ENCODE measurements around the gene SYT1.

SYT1 gene

DNA sequence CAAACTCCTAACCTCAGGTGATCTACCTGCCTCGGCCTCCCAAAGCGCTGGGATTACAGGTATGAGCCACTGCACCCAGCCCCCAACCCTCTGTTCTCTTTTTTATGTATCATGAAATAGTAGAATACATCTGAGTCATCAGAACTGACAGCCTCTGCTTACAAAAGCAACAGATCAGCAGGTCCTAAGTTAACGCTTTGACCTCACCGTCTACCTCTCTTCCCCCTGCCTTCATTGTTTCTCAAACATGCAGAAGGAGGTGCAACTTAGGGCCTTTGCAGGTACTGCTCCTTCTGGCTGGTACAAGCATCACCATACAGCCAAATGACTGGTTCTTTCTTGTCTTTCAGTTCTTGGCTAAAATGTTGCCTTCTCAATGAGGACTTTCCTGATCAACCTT, 577.0 kb downstream of the SYT1 start:
- no peak for DNase-seq (ENCODE audit: low spot score)

DNA sequence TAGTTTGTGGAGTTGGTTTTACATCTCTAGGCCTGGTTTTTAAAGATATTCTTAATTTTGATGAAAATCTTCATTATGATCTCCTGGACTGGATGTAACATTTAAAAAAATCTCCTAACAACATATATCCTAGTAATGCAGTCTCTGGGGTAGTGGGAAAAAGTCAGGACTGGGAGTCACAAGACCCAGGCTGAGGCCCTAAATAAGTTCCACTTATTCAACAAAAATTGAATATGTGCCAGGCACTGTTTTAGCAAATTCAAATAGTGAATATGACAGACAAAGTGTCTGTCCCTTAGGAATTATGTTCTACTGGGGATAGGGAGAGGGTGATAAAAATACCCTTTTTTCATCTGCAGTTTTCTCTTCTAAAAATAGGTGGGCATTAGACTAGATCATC, 577.8 kb downstream of the SYT1 start:
- DNase-seq (ENCODE audit: low spot score): no peak

DNA sequence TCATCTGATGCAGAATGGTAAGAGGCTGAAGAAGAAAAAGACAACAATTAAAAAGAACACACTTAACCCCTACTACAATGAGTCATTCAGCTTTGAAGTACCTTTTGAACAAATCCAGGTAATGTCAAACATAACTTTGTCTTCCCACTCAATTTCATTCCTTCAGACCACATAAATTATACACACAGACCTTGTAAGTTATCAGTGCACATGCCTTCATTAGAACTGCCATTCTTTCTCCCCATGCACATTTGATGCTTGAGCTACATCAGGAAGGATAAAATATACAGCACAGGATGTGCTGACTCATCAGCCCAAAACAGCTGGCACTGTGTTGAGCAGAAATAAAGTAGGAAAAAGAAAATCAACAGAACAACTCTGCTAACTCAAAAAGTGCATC, 579.5 kb downstream of the SYT1 start:
- DNase-seq (ENCODE audit: low spot score): no peak

DNA sequence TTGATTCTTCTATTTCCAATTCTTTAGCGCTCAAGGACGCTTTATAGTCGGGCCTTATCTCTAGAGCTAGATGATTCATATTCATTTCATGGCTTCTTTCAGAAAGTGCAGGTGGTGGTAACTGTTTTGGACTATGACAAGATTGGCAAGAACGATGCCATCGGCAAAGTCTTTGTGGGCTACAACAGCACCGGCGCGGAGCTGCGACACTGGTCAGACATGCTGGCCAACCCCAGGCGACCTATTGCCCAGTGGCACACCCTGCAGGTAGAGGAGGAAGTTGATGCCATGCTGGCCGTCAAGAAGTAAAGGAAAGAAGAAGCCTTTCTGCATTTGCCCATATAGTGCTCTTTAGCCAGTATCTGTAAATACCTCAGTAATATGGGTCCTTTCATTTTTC, 584.2 kb downstream of the SYT1 start:
- no peak for DNase-seq (ENCODE audit: low spot score)

DNA sequence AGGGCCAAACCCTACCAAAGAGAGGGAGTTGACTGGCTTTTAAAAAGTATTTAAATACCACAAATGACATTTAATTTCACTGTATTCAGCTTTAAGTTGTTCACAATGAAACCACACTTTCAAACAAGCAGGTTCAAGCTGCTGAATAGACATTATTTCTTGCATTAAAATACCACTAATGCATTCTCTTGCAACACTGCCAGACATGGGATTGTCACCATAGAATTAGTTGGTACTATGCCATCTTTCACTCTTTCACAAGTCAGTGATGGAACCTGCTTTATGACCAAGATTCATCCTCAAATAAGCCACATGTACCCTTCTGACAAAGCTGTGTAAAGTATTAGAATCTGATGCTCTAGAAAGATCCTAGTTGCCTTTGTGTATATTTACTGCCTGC, 586.8 kb downstream of the SYT1 start:
- no peak for DNase-seq (ENCODE audit: low spot score)

DNA sequence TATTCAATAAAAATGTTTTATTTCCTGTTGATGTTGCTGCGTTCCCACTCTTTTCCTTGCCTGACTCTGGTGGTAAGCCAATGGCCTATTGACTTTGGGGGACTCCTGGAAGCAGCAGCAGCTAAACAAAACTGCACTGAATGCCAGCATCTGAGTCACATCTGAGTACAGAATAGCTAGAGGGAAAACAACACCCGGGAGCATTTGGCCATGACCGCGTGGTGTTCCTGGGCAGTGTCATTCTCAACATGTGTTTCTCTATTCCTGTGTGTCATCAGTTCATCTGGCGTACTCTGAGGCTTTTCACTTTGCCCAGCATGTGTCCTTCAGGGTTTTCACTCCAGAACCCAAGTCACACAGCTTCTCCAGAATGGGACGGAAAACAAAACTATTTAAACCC, 587.4 kb downstream of the SYT1 start:
- DNase-seq (ENCODE audit: low spot score): no peak

DNA sequence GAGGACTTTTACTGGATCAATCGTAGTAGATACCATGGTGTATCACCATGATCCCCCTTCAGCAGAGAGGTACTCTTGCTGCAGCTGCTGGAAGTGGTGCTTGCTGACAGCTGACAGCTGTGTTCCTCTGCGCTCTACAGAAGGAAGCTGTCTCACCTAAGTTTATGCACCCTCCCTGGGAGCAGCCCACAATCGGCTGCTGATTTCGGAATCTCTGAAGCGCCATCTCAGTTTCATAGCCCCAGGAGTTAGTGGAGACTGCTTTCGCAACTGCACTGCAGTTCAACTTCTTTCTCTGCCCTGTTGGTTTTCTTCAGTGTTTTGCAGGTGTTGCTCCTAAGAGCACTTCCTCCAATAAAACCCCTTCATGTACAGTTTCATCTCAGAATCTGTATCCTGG, 588.3 kb downstream of the SYT1 start:
- DNase-seq (ENCODE audit: low spot score): no peak

DNA sequence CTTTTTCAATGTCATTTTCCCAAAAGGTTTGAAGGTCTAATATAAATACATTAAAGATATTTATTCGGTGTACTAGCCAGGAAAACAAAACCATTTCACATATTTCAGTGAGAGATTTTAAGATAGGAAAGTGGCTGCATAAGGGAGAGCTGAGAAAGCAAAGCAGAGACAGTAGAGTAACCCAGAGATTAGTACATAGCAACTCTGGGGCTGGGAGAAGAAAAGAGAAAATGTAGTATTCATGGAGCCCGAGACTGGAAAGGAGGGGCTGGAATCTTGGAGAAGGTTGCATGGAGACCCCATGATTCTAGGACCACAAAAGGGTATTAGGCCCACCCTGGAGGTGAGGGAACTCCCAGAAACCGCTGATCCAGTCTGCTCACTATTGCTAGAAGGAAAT, 589.2 kb downstream of the SYT1 start:
- DNase-seq (ENCODE audit: low spot score): no peak

DNA sequence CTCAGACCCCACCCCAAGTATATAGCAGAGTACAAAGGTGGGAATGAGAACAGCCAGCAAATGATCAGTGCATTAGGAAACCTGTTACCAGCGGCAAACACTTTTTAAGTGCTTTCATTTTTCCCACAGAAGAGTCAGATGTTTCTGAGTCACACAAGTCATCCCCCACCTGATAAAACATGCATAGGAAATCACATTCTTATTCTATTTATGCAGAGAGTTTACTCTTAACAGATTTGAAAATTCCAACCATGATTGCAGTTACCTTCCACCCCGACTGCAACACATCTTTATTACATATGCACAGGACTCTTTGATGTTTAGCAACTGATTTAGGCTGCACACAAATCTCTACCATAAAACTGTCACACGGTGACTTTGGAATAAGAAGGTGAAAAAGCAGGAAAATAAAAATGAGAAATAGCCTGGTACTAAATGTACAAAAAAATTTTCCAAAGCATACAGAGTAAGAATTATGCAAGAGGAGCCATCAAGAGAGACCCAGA, 589.8 kb downstream of the SYT1 start:
- DNase-seq (ENCODE audit: low spot score): no peak

DNA sequence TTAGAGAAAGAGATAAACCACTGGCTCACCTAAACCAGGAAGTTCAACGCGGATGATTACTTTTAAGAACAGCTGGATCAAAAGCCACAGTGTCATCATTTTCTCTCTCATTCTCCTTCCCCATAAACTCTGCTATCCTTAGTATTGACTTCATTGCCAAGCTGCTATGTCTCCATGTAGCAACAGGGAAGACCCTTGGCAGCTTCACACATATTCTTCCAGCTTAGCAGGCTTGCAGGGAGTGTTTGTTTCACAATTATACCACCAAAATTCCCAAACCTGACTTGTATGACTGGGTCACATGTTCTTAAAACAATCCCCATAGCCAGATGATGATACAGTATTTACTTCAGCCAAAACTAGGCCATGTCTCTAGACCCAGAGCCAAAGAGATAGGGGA, 590.7 kb downstream of the SYT1 start:
- no peak for DNase-seq (ENCODE audit: low spot score)

DNA sequence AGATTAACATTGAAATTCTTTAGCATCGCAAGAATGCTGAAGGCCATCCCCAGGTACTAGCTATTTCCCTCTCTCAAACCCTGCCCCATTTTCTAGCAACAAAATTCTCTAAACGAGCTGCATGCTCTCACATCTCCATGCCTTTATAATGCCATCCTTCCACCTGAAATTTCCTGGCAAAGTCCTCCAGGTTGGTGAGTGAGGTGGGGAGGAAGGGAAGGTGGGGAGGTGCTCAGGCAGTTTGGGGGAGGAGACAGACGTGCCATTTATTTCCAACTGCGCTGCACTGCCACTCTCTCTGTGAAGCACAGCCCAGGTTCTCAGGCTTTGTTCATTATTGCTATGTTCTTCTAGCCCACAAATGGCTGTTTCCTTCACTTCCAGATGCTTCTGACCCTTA, 617.7 kb downstream of the SYT1 start:
- no peak for DNase-seq (ENCODE audit: low spot score)

DNA sequence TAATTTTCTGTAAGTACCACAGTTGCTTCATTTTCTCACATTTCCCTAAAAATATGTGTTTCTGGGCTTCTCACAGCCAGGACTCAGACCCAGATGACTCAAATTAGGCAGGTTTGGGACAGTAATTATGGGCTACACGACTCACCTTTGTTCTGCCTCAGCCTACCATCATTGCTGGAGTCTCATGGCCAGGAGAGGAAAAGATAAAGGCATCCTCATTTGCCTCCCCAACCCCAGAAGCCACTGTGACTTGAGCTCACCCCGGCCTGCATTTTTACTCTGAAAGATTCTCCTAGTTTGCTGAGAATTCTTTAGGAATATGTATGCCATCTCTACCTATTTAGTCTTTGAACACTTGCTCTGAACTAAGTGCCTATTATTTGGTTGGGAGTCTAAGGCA, 618.3 kb downstream of the SYT1 start:
- DNase-seq (ENCODE audit: low spot score): no peak

DNA sequence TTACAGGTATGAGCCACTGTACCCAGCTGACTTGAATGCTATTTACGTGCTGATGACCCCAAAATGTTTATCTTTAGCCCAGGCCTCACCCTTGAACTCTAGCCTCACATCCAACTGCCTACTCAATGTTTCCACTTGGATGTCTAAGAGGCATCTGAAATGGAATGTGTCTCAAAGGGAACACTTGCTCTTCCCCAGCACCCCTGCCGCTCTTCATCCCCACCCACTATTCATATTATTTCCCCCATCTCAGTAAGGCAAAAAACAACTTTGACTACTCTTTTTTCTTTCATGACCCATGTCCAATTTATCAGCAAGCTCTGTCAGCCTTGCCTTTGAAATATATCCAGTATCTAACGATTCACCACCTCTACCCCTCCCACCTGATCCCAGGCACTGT, 621.6 kb downstream of the SYT1 start:
- DNase-seq (ENCODE audit: low spot score): no peak

DNA sequence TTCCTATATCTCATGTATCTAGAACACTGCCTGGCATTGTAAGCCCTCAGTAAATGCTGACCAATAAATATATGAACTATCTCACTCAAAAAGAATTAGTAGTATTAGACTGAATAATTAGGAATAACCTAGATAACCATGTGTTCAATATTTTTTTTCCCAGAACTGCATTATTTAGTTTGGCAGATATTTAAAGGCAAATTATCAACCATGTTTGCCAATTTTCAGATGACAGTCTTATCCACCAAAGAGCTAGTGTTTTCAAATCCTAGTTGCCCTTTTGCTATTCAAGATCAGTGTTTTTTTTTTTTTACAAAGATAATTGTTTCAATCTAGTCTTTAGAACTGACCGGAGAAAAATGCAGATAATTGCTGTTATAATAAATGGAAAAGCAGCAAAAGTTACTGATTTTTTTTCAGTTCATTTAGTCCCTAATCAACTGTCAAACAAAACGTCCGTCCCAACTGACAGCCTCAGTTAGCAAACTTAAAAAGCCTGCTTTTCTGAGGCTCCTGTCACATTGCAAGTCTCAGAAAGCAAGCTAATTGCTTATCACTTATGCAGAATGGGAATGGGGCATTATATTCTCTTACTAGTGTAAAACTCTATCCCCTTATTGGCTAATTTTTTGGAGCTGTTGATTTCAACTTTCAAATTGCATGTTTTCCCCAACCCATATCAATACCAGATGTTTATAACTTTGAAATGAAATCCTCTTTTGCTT, 623.0 kb downstream of the SYT1 start:
- no peak for DNase-seq (ENCODE audit: low spot score)
